CD8-positive, alpha-beta memory T cell (primary cell): Measurements from ENCODE around the gene MASP1. TPM values are rescaled to one million over a fixed set of nuclear protein-coding genes. Genes with fewer than 3 reads are reported as not detected.

Experiments used
- CTCF ChIA-PET: fragments of 350-600 bp; sonication (Branson Sonifier 250); formaldehyde crosslinking; loops from one replicate; lab custom pipeline; 2021; ENCODE audit warnings: antibody characterized with exemption; lab: Charles Lee
- POLR2A ChIA-PET: fragments of 350-600 bp; sonication (Branson Sonifier 250); formaldehyde crosslinking; loops from one replicate; lab custom pipeline; 2021; ENCODE audit warnings: antibody characterized with exemption; lab: Charles Lee
- DNase-seq, 5 donors: peaks; one replicate each; pipeline versions ENCODE4 v3.0.0 to v3.0.0-alpha.2; 2020 to 2022; ENCODE audit warnings: mixed read lengths in 1 of 5
- H3K27ac ChIP-seq: one replicate; pipeline ENCODE4 v1.7.0; 2013; ENCODE audit warnings: low read depth, mild to moderate bottlenecking, low read length, moderate library complexity
- H3K27me3 ChIP-seq: 2 replicates; pipeline ENCODE4 v1.7.0; 2013; ENCODE audit warnings: low read length, mild to moderate bottlenecking; ENCODE audit not compliant: insufficient read depth, poor library complexity, severe bottlenecking
- H3K36me3 ChIP-seq: 2 replicates; pipeline ENCODE4 v1.7.0; 2013; ENCODE audit warnings: mild to moderate bottlenecking, low read length, moderate library complexity; ENCODE audit not compliant: insufficient read depth
- H3K4me1 ChIP-seq: 2 replicates; pipeline ENCODE4 v1.7.0; 2013; ENCODE audit warnings: mild to moderate bottlenecking, low read length, moderate library complexity; ENCODE audit not compliant: insufficient read depth
- H3K4me3 ChIP-seq: 2 replicates; pipeline ENCODE4 v1.7.0; 2013; ENCODE audit warnings: mild to moderate bottlenecking, low read length
- H3K9me3 ChIP-seq: 2 replicates; pipeline ENCODE4 v1.7.0; 2013; ENCODE audit warnings: mild to moderate bottlenecking, low read length
- H3K27ac Mint-ChIP-seq, 8 donors: one replicate each; pipeline ENCODE4 v1.8.0; 2020 to 2021; ENCODE audit warnings: mixed read lengths in 8 of 8, mild to moderate bottlenecking in 6 of 8, inconsistent platforms in 3 of 8, moderate library complexity in 3 of 8
- H3K27me3 Mint-ChIP-seq, 2 donors: one replicate each; pipeline ENCODE4 v1.8.0; 2020 to 2021; ENCODE audit warnings: mixed read lengths in 2 of 2, mild to moderate bottlenecking in 1 of 2, moderate library complexity in 1 of 2
- H3K36me3 Mint-ChIP-seq, 3 donors: one replicate each; pipeline ENCODE4 v1.8.0; 2020 to 2021; ENCODE audit warnings: mixed read lengths in 3 of 3, inconsistent platforms in 1 of 3, mild to moderate bottlenecking in 1 of 3
- H3K4me1 Mint-ChIP-seq, 3 donors: one replicate each; pipeline ENCODE4 v1.8.0; 2020 to 2021; ENCODE audit warnings: mixed read lengths in 3 of 3, inconsistent platforms in 1 of 3, mild to moderate bottlenecking in 1 of 3
- H3K4me3 Mint-ChIP-seq, 7 donors: one replicate each; pipeline ENCODE4 v1.8.0; 2020 to 2021; ENCODE audit warnings: mixed read lengths in 7 of 7, mild to moderate bottlenecking in 6 of 7, moderate library complexity in 4 of 7, inconsistent platforms in 2 of 7
- H3K9me3 Mint-ChIP-seq, 5 donors: one replicate each; pipeline ENCODE4 v1.8.0; 2020 to 2022; ENCODE audit warnings: mixed read lengths in 5 of 5, mild to moderate bottlenecking in 3 of 5, moderate library complexity in 2 of 5, inconsistent platforms in 1 of 5
- polyA plus RNA-seq: library from polyadenylated mRNA; unstranded; fragments of 300-500 nt; fragmentation: Illumina TruSeq; gene quantifications from one replicate; pipeline ENCODE4 v1.2.3, GENCODE V29; 2021
- total RNA-seq, 2 experiments: library from RNA; stranded (reverse); gene quantifications; one replicate each; pipeline ENCODE4 v1.2.3, GENCODE V29; 2021

Gene MASP1
- total and polyA plus RNA-seq, 3 experiments from 2014 or later, result not detected

- no peaks in the 10 kb centered on the region for H3K9me3 ChIP-seq
- H3K36me3 Mint-ChIP-seq, result peaks cover 0 to 3% (median 0%) of the 10 kb centered on the region in 3 donors
- no peak overlapping the region for H3K4me3 ChIP-seq
- no peak overlapping the region for H3K4me3 Mint-ChIP-seq
- H3K4me1 ChIP-seq, result no peaks in the 10 kb centered on the region
- H3K27ac Mint-ChIP-seq, result no peak overlapping the region
- H3K27ac ChIP-seq, result no peak overlapping the region
- no peaks in the 10 kb centered on the region for H3K27me3 ChIP-seq
- peaks cover 0 to 1% (median 0%) of the 10 kb centered on the region in 5 donors for H3K9me3 Mint-ChIP-seq
- CTCF ChIA-PET, result no interaction called here
- no peak for DNase-seq
- POLR2A ChIA-PET, result no interaction called here
- H3K27me3 Mint-ChIP-seq, result peaks cover 18 to 59% of the 10 kb centered on the region in 2 donors
- H3K36me3 ChIP-seq, result no peaks in the 10 kb centered on the region
- H3K4me1 Mint-ChIP-seq, result peaks cover 0 to 4% (median 3%) of the 10 kb centered on the region in 3 donors
Observed at GRCh38 chr3:187186801-187187421, 104.6 kb downstream of the MASP1 start.

- Histone ChIP-seq H3K4me1 (no peaks in the 10 kb centered on the region), H3K27ac (no peak overlapping the region), H3K9me3 (no peaks in the 10 kb centered on the region), H3K4me3 (no peak overlapping the region), H3K27me3 (no peaks in the 10 kb centered on the region), H3K36me3 (no peaks in the 10 kb centered on the region)
- Mint-ChIP-seq H3K4me1 (peaks cover 0 to 4% (median 3%) of the 10 kb centered on the region in 3 donors), H3K4me3 (no peak overlapping the region), H3K36me3 (peaks cover 0 to 3% (median 0%) of the 10 kb centered on the region in 3 donors), H3K27me3 (peaks cover 19 to 55% of the 10 kb centered on the region in 2 donors), H3K27ac (no peak overlapping the region), H3K9me3 (peaks cover 0 to 1% (median 0%) of the 10 kb centered on the region in 5 donors)
- DNase-seq, result no peak
- POLR2A ChIA-PET, result no interaction called here
- CTCF ChIA-PET, result no interaction called here
Observed at GRCh38 chr3:187186375-187186774, 105.2 kb downstream of the MASP1 start.

- Histone ChIP-seq H3K4me1 (no peaks in the 10 kb centered on the region), H3K27me3 (no peaks in the 10 kb centered on the region), H3K27ac (no peak overlapping the region), H3K9me3 (no peaks in the 10 kb centered on the region), H3K4me3 (no peak overlapping the region), H3K36me3 (no peaks in the 10 kb centered on the region)
- no peak for DNase-seq
- Mint-ChIP-seq H3K4me3 (no peak overlapping the region), H3K27me3 (peaks cover 19 to 52% of the 10 kb centered on the region in 2 donors), H3K4me1 (peaks cover 0 to 4% (median 3%) of the 10 kb centered on the region in 3 donors), H3K9me3 (no peaks in the 10 kb centered on the region), H3K36me3 (peaks cover 0 to 3% (median 0%) of the 10 kb centered on the region in 3 donors), H3K27ac (no peak overlapping the region)
- ChIA-PET CTCF (no interaction called here), POLR2A (no interaction called here)
Observed at GRCh38 chr3:187185759-187186158, 105.8 kb downstream of the MASP1 start.

Other genes with a start within 250 kb of the MASP1 start
- 10 to 100 TPM; 11.3 to 13.1 TPM for gene RPL39L, start 152.2 kb downstream of the MASP1 start, total RNA-seq
- 10.3 TPM for gene RPL39L, start 152.2 kb downstream of the MASP1 start, polyA plus RNA-seq
- gene RTP1, start 94.3 kb downstream of the MASP1 start, total RNA-seq, result not detected
- not detected for gene RTP1, start 94.3 kb downstream of the MASP1 start, polyA plus RNA-seq
- gene RTP4, start 76.6 kb upstream of the MASP1 start, total RNA-seq, result 1 to 10 TPM; 2.4 to 3.1 TPM
- gene RTP4, start 76.6 kb upstream of the MASP1 start, polyA plus RNA-seq, result 12.9 TPM